HEK293 (cell line): ENCODE data around the gene CKB.
A peak's percentile ranks its signal among the peaks of the same experiment; 100 is the strongest.

ENCODE experiments used
- CTCF ChIA-PET: fragments of 350-600 bp; formaldehyde crosslinking; extraction: SDS; loops from one replicate; lab custom pipeline; 2021; ENCODE audit warnings: antibody characterized with exemption; lab: Yijun Ruan, JAX
- POLR2A ChIA-PET: fragments of 300-600 bp; formaldehyde crosslinking; extraction: SDS; loops from one replicate; lab custom pipeline; 2020; ENCODE audit warnings: antibody characterized with exemption, inconsistent platforms; lab: Yijun Ruan, JAX
- H3K27ac ChIP-seq: fragments of 200-500 bp; sonication (Bioruptor generic); 2 replicates; pipeline ENCODE4 v1.5.1; 2014; ENCODE audit warnings: low read depth, low read length, control low read depth, inconsistent platforms; ENCODE audit errors: extremely low read depth
- H3K36me3 ChIP-seq, 2 experiments: fragments of 200-500 bp in 1 of 2; sonication (Bioruptor generic) in 1 of 2; 1 replicate in 1 of 2; 2 replicates in 1 of 2; pipeline ENCODE4 v1.5.1; 2014 to 2017; ENCODE audit warnings: inconsistent platforms in 2 of 2, low read length in 2 of 2; ENCODE audit not compliant: control insufficient read depth in 2 of 2, insufficient read depth in 1 of 2
- H3K4me1 ChIP-seq: fragments of 200-500 bp; sonication (Bioruptor generic); 2 replicates; pipeline ENCODE4 v1.5.1; 2014; ENCODE audit warnings: mild to moderate bottlenecking, low read length, inconsistent platforms; ENCODE audit not compliant: control insufficient read depth, insufficient read depth
- H3K4me3 ChIP-seq: 2 replicates; pipeline ENCODE4 v1.5.1; 2011; ENCODE audit warnings: low read depth, mild to moderate bottlenecking, control low read depth, low read length, moderate library complexity
- H3K9me3 ChIP-seq: fragments of 200-500 bp; sonication (Bioruptor generic); 2 replicates; pipeline ENCODE4 v1.5.1; 2014; ENCODE audit warnings: low read depth, low read length, inconsistent platforms; ENCODE audit not compliant: control insufficient read depth, insufficient read depth
- EGR2 ChIP-seq: fragments of 450-650 bp; formaldehyde crosslinking; IDR thresholded peaks from 2 replicates; pipeline ENCODE4 v1.5.1; 2016; ENCODE audit warnings: low read depth, missing biosample characterization, missing genetic modification characterization
- GLIS1 ChIP-seq: fragments of 450-650 bp; formaldehyde crosslinking; IDR thresholded peaks from 2 replicates; pipeline ENCODE4 v1.5.1; 2016; ENCODE audit warnings: missing biosample characterization, missing genetic modification characterization
- HOXD13 ChIP-seq: sonication (generic); formaldehyde crosslinking; IDR thresholded peaks from 2 replicates; pipeline ENCODE4 v1.8.0; 2022; ENCODE audit warnings: missing genetic modification reagents, borderline replicate concordance
- KLF7 ChIP-seq: fragments of 450-650 bp; formaldehyde crosslinking; IDR thresholded peaks from 2 replicates; pipeline ENCODE4 v1.5.1; 2016; ENCODE audit warnings: missing biosample characterization, missing genetic modification characterization, borderline replicate concordance
- MYNN ChIP-seq: fragments of 450-650 bp; formaldehyde crosslinking; IDR thresholded peaks from 2 replicates; pipeline ENCODE4 v1.5.1; 2016; ENCODE audit warnings: missing biosample characterization, missing genetic modification characterization, borderline replicate concordance
- OSR2 ChIP-seq: fragments of 450-650 bp; formaldehyde crosslinking; IDR thresholded peaks from 2 replicates; pipeline ENCODE4 v1.5.1; 2016; ENCODE audit warnings: missing biosample characterization, missing genetic modification characterization
- RBAK ChIP-seq: fragments of 450-650 bp; formaldehyde crosslinking; IDR thresholded peaks from 2 replicates; pipeline ENCODE4 v1.5.1; 2016; ENCODE audit warnings: missing biosample characterization, missing genetic modification characterization
- SP3 ChIP-seq: fragments of 450-650 bp; formaldehyde crosslinking; IDR thresholded peaks from 2 replicates; pipeline ENCODE4 v1.5.1; 2016; ENCODE audit warnings: missing biosample characterization, missing genetic modification characterization
- YY2 ChIP-seq: fragments of 450-650 bp; formaldehyde crosslinking; IDR thresholded peaks from 2 replicates; pipeline ENCODE4 v1.5.1; 2016; ENCODE audit warnings: missing biosample characterization, missing genetic modification characterization
- ZBTB1 ChIP-seq: fragments of 450-650 bp; formaldehyde crosslinking; IDR thresholded peaks from 2 replicates; pipeline ENCODE4 v1.5.1; 2016; ENCODE audit warnings: missing biosample characterization, missing genetic modification characterization
- ZFP69B ChIP-seq: fragments of 450-650 bp; formaldehyde crosslinking; IDR thresholded peaks from 2 replicates; pipeline ENCODE4 v1.5.1; 2016; ENCODE audit warnings: missing biosample characterization, missing genetic modification characterization
- ZNF112 ChIP-seq: fragments of 450-650 bp; formaldehyde crosslinking; IDR thresholded peaks from 2 replicates; pipeline ENCODE4 v1.5.0; 2017; ENCODE audit warnings: missing biosample characterization, missing genetic modification characterization
- ZNF138 ChIP-seq: fragments of 450-650 bp; formaldehyde crosslinking; IDR thresholded peaks from 2 replicates; pipeline ENCODE4 v1.5.1; 2016; ENCODE audit warnings: missing biosample characterization, missing genetic modification characterization, borderline replicate concordance
- ZNF155 ChIP-seq: fragments of 450-650 bp; formaldehyde crosslinking; IDR thresholded peaks from 2 replicates; pipeline ENCODE4 v1.5.1; 2016; ENCODE audit warnings: missing biosample characterization, missing genetic modification characterization
- ZNF211 ChIP-seq: fragments of 450-650 bp; formaldehyde crosslinking; IDR thresholded peaks from 2 replicates; pipeline ENCODE4 v1.5.1; 2016; ENCODE audit warnings: low read depth, missing biosample characterization, missing genetic modification characterization
- ZNF221 ChIP-seq: fragments of 450-650 bp; formaldehyde crosslinking; IDR thresholded peaks from 2 replicates; pipeline ENCODE4 v1.5.1; 2017; ENCODE audit warnings: missing biosample characterization, missing genetic modification characterization, borderline replicate concordance
- ZNF292 ChIP-seq: fragments of 450-650 bp; formaldehyde crosslinking; IDR thresholded peaks from 2 replicates; pipeline ENCODE4 v1.5.1; 2016; ENCODE audit warnings: low read depth, missing biosample characterization, missing genetic modification characterization, borderline replicate concordance
- ZNF335 ChIP-seq: fragments of 450-650 bp; formaldehyde crosslinking; conservative IDR thresholded peaks from 2 replicates; pipeline ENCODE4 v1.5.1; 2016; ENCODE audit warnings: missing biosample characterization, missing genetic modification characterization
- ZNF404 ChIP-seq: fragments of 450-650 bp; formaldehyde crosslinking; IDR thresholded peaks from 2 replicates; pipeline ENCODE4 v1.5.1; 2017; ENCODE audit warnings: missing biosample characterization, missing genetic modification characterization
- ZNF423 ChIP-seq: fragments of 450-650 bp; formaldehyde crosslinking; IDR thresholded peaks from 2 replicates; pipeline ENCODE4 v1.5.1; 2016; ENCODE audit warnings: missing biosample characterization, missing genetic modification characterization
- ZNF48 ChIP-seq: fragments of 450-650 bp; formaldehyde crosslinking; IDR thresholded peaks from 2 replicates; pipeline ENCODE4 v1.5.1; 2016; ENCODE audit warnings: missing biosample characterization, missing genetic modification characterization
- ZNF571 ChIP-seq: fragments of 450-650 bp; formaldehyde crosslinking; IDR thresholded peaks from 2 replicates; pipeline ENCODE4 v1.5.0; 2017; ENCODE audit warnings: missing biosample characterization, missing genetic modification characterization
- ZNF600 ChIP-seq: fragments of 450-650 bp; formaldehyde crosslinking; IDR thresholded peaks from 2 replicates; pipeline ENCODE4 v1.5.1; 2016; ENCODE audit warnings: missing biosample characterization, missing genetic modification characterization
- ZNF610 ChIP-seq: fragments of 450-650 bp; formaldehyde crosslinking; IDR thresholded peaks from 2 replicates; pipeline ENCODE4 v1.5.1; 2016; ENCODE audit warnings: missing biosample characterization, missing genetic modification characterization, borderline replicate concordance
- ZNF623 ChIP-seq: fragments of 450-650 bp; formaldehyde crosslinking; IDR thresholded peaks from 2 replicates; pipeline ENCODE4 v1.5.1; 2016; ENCODE audit warnings: missing biosample characterization, missing genetic modification characterization
- ZNF629 ChIP-seq: fragments of 450-650 bp; formaldehyde crosslinking; IDR thresholded peaks from 2 replicates; pipeline ENCODE4 v1.5.1; 2017; ENCODE audit warnings: missing biosample characterization, missing genetic modification characterization
- ZSCAN18 ChIP-seq: fragments of 450-650 bp; formaldehyde crosslinking; IDR thresholded peaks from 2 replicates; pipeline ENCODE4 v1.5.1; 2016; ENCODE audit warnings: missing biosample characterization, missing genetic modification characterization
- TF ChIP-seq, protein P1 (sequence below): fragments of 450-650 bp; formaldehyde crosslinking; IDR thresholded peaks from 2 replicates; pipeline ENCODE4 v1.5.1; 2017; ENCODE audit warnings: missing biosample characterization, missing genetic modification characterization
- TF ChIP-seq, protein P2 (sequence below): fragments of 450-650 bp; formaldehyde crosslinking; conservative IDR thresholded peaks from 2 replicates; pipeline ENCODE4 v1.5.1; 2016; ENCODE audit warnings: low read depth, missing biosample characterization, missing genetic modification characterization

The CKB gene

GRCh38 chr14:103562179-103562428 is 39.5 kb upstream of the CKB start (continued):
- TF ChIP-seq ZNF335 (tag by site-specific recombination), result no peak; the same call in 1 of the 2 replicates
- no peak for TF ChIP-seq ZNF112 (tag by site-specific recombination)
- peak; percentile 24; the same call in 1 of the 2 replicates for TF ChIP-seq OSR2
- TF ChIP-seq ZNF610 (tag by site-specific recombination), result no peak
- no peak for TF ChIP-seq ZNF211 (tag by site-specific recombination)
- no peak for TF ChIP-seq ZNF221 (tag by site-specific recombination)
- no peak for TF ChIP-seq YY2 (tag by site-specific recombination)
- TF ChIP-seq ZNF155 (tag by site-specific recombination), result no peak
- no peak for TF ChIP-seq ZBTB1 (tag by site-specific recombination)
- no peak for TF ChIP-seq ZNF623 (tag by site-specific recombination)
- no peak for TF ChIP-seq ZNF292
- TF ChIP-seq, protein P1, sequence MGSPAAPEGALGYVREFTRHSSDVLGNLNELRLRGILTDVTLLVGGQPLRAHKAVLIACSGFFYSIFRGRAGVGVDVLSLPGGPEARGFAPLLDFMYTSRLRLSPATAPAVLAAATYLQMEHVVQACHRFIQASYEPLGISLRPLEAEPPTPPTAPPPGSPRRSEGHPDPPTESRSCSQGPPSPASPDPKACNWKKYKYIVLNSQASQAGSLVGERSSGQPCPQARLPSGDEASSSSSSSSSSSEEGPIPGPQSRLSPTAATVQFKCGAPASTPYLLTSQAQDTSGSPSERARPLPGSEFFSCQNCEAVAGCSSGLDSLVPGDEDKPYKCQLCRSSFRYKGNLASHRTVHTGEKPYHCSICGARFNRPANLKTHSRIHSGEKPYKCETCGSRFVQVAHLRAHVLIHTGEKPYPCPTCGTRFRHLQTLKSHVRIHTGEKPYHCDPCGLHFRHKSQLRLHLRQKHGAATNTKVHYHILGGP (tag by site-specific recombination), result no peak
- no peak for TF ChIP-seq ZSCAN18 (tag by site-specific recombination)
- no peak for TF ChIP-seq ZNF404 (tag by site-specific recombination)
- no peak for TF ChIP-seq EGR2 (tag by site-specific recombination)
- no peak for TF ChIP-seq ZNF48 (tag by site-specific recombination)
- TF ChIP-seq, all 188 proteins: peak for 13

DNA sequence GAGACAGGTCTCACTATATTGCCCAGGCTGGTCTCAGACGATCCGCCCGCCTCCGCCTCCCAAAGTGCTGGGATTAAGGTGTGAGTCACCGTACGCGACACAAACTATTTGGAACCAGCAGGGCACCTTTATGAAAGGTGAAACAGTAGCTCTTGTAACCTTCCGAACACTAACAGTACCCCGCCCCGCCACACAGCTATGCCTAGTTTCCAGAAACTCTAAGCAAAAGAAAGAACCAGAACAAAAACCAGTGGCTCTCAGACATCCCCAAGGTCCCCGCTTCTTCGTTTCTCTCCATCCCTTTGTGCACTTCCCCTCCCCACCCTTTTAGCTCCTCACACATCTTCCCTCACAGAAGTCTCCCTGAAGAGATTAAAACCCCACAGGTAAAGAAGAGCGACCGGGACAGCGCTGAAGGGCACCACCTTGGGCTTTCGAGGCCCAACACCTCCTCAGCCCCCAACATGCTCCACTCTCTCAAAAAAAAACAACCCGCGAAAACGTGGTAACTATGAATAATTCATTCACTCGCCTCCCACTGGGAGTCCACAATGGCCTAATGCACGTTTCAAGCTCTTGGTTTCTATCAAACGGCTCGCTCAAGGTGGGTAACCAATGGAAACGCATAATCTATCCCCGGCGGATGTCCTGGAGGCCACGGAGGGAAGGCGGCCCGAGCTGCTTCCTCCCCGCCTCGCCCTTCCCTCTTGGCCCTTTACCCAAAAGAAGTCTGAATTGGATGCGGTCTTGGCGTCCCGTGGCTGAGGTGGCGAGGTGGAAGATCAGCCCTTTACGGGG is 39.0 kb upstream of the CKB start:
- Histone ChIP-seq H3K4me1 (peaks cover 39% of the 10 kb centered on the region), H3K36me3 (peaks cover 16 to 24% of the 10 kb centered on the region in 2 experiments), H3K27ac (peak overlapping the region; percentile 96), H3K4me3 (peak overlapping the region; percentile 100), H3K9me3 (no peaks in the 10 kb centered on the region)
- ChIA-PET POLR2A (interaction anchor here (0.5 to 2.5 kb wide), 8 partner anchors 10 to 227 kb away, joined by 3 to 8 read pairs (median 4); partner anchors contain the start of genes CKB, EIF5, TRMT61A and XRCC3), CTCF (interaction anchor here (0.5 to 2.4 kb wide), 4 partner anchors 14 to 43 kb away, joined by 3 to 11 read pairs (median 3); no protein-coding TSS in a partner anchor)
- TF ChIP-seq SP3 (tag by site-specific recombination) (no peak), KLF7 (tag by site-specific recombination) (no peak), HOXD13 (CRISPR knock-in tag) (no peak), ZNF600 (tag by site-specific recombination) (no peak), ZNF571 (tag by site-specific recombination) (no peak), ZNF423 (no peak), ZNF629 (0 out of 2 replicates have a peak, but pooled peaks have one; percentile 18), GLIS1 (tag by site-specific recombination) (0 out of 2 replicates have a peak, but pooled peaks have one; percentile 25), ZNF138 (tag by site-specific recombination) (no peak), RBAK (no peak), ZFP69B (tag by site-specific recombination) (no peak), MYNN (tag by site-specific recombination) (no peak)
- TF ChIP-seq, protein P2, sequence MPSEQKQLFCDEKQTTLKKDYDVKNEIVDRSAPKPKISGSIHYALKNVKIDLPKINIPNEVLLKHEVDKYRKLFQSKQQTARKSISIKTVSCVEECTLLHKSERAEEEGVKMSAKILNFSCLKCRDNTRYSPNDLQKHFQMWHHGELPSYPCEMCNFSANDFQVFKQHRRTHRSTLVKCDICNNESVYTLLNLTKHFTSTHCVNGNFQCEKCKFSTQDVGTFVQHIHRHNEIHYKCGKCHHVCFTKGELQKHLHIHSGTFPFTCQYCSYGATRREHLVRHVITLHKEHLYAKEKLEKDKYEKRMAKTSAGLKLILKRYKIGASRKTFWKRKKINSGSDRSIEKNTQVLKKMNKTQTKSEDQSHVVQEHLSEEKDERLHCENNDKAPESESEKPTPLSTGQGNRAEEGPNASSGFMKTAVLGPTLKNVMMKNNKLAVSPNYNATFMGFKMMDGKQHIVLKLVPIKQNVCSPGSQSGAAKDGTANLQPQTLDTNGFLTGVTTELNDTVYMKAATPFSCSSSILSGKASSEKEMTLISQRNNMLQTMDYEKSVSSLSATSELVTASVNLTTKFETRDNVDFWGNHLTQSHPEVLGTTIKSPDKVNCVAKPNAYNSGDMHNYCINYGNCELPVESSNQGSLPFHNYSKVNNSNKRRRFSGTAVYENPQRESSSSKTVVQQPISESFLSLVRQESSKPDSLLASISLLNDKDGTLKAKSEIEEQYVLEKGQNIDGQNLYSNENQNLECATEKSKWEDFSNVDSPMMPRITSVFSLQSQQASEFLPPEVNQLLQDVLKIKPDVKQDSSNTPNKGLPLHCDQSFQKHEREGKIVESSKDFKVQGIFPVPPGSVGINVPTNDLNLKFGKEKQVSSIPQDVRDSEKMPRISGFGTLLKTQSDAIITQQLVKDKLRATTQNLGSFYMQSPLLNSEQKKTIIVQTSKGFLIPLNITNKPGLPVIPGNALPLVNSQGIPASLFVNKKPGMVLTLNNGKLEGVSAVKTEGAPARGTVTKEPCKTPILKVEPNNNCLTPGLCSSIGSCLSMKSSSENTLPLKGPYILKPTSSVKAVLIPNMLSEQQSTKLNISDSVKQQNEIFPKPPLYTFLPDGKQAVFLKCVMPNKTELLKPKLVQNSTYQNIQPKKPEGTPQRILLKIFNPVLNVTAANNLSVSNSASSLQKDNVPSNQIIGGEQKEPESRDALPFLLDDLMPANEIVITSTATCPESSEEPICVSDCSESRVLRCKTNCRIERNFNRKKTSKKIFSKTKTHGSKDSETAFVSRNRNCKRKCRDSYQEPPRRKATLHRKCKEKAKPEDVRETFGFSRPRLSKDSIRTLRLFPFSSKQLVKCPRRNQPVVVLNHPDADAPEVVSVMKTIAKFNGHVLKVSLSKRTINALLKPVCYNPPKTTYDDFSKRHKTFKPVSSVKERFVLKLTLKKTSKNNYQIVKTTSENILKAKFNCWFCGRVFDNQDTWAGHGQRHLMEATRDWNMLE, result no peak
